Effector CD4-positive, alpha-beta T cell (primary cell): Measurements from ENCODE around the gene TRAPPC6A.

Experiments used
- DNase-seq: peaks from one replicate; pipeline ENCODE4 v3.0.0-alpha.2; 2020

TRAPPC6A gene

DNA sequence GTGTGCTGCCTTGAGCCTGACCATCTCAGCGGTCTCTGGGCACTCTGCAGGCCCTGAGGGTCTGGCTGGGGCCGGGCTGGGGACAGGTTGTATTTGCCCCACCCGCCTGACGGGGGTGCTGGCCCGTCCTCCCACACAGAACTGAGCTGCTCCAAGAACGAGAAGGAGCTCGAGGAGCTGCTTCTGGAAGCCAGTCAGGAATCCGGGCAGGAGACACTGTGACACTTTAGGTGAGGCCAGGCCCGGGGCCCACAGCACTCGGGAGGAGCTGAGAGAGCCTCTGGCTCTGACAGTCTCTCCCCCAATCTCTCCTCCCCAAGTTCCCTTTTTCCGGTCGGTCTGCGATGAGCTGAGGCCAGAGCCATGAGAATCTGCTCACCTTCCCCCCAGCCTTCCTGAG is 31.8 kb downstream of the TRAPPC6A start:
- DNase-seq, result no peak

- no peak for DNase-seq
Observed at GRCh38 chr19:45145270-45146189, 32.5 kb downstream of the TRAPPC6A start.

DNA sequence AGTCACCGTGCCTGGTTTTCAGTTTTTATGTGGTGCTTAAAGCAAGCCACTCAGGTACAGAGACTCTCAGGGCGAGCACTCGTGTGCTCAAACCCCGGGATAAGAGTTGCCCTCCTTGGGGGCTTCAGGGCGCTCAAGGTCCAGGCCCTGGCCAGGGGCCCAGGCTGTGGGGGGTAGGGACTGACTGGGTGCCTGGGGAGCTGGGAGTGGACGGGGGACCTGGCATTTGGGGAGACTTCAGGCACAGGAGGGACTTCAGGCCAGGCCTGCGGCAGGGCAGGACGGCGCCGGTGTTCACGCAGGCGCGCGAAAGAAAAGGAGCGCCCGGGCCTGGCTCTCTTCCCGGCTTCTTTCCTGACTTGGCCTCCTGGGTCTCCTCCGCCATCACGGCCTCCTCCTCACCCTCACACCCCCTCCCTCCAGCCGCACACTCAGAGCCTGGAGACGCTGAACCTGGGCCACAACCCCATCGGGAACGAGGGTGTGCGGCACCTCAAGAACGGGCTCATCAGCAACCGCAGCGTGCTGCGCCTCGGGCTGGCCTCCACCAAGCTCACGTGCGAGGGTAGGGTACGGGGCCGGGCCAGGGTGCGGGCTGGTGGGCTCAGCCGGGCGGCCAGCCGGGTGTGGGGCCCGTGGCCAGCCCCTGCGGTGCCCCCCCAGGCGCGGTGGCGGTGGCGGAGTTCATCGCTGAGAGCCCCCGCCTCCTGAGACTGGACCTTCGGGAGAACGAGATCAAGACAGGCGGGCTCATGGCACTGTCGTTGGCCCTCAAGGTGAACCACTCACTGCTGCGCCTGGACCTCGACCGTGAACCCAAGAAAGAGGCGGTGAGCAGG is 33.4 kb downstream of the TRAPPC6A start:
- no peak for DNase-seq

GRCh38 chr19:45142726-45143110 is 35.3 kb downstream of the TRAPPC6A start:
- DNase-seq, result no peak

DNA sequence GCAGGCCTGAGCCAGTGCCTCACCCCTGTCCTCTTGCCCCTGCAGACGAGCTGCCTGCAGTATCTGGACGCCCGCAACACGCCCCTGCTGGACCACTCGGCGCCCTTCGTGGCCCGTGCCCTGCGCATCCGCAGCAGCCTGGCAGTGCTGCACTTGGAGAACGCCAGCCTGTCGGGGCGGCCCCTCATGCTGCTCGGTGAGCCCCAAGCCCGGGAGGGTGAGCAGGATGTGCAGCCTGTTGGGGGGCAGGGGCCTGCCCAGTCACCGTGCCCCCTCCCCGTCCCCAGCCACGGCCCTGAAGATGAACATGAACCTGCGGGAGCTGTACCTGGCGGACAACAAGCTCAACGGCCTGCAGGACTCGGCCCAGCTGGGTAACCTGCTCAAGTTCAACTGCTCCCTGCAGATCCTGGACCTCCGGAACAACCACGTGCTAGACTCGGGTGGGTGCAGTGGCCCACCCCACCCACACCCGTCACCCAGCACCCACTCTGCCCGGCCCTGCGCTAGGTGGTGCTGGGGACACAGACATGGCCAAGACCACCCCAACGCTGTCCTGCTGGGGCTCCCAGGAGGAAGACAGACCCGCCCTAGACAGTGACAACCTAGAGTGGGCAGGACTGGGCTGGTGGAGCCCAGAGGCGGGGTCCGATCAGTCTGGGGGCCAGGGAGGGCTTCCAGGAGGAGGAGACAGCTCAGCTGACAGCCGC is 35.9 kb downstream of the TRAPPC6A start:
- no peak for DNase-seq

DNA sequence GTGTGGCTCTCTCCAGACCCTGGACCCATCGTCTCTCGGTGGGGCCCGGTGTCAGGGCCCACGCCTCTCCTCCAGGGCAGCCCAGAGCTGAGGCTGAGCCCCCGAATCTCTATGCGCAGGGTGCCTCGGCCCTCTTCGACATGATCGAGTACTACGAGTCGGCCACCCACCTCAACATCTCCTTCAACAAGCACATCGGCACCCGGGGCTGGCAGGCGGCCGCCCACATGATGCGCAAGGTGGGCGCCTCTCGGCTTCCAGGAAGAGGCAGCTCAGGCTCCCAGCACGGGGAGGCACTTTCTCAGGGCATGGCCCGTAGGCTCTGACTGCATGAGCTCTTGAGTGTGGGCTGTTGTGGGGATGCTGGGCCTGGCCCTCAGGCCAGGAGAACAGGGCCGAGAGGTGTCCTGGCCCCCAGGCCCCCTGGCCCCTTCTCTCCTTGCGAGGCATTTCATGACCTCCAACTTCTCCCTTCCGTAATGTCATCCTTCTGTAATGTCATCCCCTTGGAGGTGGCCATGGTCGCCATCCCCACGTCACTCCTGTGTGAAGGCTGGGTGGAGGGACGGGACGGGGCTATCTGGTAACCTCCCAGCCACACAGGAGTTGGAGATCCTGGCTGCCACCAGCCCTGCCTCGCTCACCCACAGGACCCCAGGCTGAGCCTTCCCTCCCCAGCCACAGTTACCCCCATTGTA is 36.7 kb downstream of the TRAPPC6A start:
- DNase-seq, result no peak

DNA sequence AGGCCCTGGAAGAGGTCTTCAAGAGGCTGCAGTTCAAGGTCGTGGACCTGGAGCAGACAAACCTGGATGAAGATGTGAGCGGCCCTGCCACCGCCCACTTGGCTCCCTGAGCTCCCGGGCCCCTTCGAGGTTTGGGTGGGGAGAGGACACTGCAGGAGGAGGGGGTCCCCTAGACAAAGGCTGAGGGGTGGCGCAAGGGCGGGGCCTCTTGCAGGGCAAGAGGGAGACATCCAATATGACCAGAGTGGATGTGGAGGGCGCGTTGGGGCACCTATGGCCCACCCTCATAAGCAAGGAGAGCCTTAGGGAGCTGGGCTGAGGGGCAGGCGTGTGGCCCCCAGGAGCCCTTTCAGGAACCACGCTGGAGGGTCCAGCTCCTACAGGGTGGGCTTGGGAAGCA is 37.5 kb downstream of the TRAPPC6A start:
- no peak for DNase-seq

DNA sequence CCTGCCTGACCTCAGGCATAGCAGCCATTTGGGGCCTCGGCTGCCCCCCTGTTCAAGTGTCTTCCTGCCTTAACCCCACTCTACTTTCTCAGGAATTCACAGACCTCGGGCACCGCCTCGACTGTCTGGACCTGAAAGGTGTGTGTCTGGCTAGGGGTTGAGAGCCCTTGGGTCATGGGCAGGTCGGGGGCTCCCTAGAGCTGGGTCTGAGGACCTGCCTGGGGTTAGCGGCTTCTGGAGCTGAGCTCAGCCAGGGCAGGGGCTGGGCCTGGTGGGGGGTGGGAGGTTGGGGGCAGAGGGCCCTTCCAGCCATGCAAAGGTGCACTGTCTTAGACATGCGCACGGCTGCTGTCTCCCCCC is 37.9 kb downstream of the TRAPPC6A start:
- no peak for DNase-seq

DNA sequence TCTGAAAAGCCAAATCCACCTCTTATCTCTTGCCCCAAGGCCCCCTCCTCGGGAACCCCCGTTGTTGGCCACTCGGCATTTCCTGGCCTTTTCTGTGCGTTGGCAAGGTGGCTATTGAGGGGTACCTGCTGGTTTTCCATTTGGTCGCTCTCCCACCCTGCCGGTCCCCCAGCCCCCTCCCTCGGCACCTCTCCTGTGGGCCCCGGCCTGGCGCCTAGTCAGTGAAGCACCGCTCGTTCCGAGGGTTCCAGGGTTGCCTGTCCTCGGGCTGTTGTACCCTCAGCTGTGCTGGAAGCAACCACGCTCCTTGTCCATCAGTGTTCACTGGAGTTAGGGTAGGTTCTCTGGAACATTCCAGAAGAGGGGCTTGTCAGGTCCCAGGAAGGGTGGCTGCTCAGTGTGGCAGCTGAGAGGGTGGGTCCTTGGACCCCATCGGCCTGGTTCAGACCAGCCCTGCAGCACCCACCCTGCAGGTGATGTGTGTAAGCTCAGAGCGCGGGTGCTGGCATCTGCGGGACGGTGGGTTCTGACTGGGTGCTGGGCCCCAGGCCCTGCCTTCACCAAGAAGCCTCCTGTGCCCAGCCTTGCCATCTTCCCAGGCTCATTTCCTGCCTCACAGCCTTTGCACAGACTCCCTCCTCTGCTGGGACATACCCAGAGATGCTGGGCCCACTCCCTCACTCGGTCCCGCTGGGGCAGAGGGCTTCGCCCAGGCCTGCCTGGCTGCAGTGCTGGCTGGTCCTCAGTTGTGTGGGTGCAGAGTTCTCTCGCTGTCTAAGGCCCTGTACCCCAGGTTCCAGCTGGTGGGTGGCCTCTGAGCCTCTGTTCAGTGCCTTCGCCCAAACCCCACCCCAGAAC is 38.5 kb downstream of the TRAPPC6A start:
- no peak for DNase-seq

DNA sequence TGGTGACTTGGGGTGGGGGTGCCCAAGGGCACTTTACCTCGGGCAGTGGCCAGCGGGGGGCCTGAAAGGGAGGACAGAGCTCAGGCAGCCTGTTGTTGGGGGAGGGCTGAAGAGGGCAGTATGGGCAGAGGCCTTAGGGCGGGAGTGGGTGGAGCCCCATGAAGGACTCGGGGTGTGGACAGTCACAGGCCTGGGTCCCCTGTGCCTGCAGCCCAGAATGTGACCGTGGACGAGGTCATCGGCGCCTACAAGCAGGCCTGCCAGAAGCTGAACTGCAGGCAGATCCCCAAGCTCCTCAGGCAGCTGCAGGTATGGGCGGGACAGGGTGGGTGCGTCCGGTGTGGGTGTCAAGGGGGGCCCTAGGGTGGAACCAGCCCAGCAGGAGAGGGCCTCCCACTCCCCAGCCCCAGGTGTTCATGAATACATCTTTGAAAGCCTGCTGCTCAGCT is 39.7 kb downstream of the TRAPPC6A start:
- DNase-seq, result no peak

DNA sequence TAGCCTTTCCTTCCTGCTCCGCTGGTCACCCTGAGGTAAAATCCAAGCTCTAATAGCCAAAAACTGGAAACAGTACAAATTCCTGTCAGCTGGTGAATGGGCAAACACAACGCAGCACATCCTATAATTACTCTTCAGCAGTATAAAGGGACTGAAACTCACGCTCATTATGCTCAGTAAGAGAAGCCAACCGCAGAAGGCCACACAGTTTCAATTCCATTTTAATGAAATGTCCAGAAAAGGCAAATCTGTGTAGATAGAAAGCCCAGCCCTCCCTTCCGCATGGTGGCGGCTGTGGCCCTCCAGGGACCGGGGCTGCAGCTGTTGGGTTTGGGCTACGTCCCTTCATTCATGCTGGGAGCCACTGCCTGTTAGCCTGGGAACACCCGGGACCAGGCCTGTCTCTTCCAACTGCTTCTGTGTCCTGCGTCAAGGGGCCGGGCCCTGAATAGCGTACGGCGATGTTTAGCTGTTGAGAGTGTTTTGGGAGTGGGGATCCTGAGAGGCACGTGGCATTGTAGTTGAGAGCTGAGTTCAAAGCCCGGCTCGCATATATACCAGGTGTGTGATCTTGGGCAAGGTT is 40.8 kb downstream of the TRAPPC6A start:
- no peak for DNase-seq

DNA sequence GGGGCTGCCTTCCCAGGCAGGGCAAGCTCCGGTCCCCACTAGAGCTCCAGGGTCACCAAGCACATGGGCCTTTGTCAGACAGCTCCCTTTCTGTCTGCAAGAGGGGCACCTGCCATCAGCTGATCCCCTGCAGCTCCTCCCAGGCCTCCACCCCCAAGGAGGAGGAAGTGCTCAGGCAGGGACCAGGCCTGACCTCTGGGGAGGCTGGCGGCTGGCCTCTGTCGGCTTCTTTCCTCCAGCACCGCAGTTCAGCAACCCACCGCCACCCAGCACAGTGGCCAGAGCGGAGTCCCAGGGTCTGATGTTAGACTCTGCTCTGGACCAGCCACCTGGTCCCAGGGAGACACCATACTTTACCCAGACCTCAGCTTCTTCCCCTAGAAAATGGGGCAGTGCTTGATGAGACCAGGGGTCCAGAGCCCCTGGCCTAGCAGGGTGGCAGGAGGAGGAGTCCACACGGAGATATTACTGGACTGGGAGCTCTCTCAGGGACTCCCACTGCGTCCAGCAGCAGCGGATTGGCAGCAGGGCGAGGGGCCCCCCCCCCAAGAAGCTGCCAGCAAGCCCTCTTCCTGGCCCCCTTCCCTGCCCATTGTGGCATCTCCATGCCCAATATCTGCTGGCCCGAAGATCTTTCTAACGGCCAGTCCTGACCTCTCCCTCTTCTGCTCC is 41.4 kb downstream of the TRAPPC6A start:
- DNase-seq, result no peak

- DNase-seq, result no peak
Observed at GRCh38 chr19:45135176-45135885, 42.7 kb downstream of the TRAPPC6A start.

GRCh38 chr19:45133661-45134060 is 44.4 kb downstream of the TRAPPC6A start:
- DNase-seq, result no peak

DNA sequence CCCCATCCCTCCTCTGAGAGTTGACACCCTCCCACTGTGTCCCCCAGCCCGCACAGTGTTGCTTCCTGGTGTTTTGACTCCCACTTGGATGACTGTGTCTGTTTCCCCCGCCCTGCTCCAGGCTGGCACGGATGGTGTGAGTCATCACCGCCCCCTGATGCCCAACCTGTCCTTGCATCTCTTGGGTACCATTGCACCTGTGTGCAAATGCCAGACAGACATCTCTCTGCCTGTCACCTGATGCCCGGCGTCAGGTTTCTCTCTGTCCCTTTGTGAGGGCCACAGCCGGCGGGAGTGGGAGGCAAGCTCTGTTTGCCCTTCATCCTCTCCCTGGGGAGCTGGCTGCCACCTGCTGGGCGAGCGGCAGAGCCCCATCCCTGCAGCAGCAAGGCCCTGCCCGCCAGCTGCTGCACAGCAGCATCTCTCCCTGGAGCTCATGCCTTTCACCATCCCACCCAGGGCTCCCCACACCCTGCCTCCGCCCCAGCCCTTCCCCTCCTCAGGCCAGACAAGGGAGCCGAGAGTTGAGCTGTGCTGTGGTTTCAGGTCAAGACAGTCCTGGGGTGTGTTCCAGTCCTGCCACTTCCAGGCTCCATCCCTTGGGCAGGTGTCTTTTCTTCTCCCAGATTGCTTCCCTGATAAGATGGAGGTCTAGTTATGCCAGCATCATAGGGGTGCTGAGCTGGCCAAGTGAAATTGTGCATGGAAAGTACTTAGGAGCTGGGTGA is 47.0 kb downstream of the TRAPPC6A start:
- DNase-seq, result no peak

DNA sequence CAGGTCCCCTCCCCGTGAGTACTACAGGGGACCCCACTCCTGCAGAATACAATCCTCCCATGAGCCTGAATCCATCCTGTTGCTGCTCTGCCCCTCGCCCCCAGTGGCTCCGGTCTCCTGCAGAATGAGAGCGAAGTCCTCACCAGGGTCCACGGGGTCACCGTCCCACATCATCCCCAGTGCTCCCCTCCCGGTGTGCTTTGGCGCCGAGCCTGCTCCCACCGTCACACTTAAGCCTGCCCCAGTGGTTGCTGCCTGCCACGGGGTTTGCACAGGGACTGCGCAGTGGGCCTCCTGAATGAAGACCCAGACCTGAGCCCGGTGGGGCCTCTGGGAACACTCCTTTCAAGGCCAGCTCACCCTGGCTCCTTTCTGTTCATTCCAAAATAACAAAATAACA is 47.8 kb downstream of the TRAPPC6A start:
- DNase-seq, result no peak

DNA sequence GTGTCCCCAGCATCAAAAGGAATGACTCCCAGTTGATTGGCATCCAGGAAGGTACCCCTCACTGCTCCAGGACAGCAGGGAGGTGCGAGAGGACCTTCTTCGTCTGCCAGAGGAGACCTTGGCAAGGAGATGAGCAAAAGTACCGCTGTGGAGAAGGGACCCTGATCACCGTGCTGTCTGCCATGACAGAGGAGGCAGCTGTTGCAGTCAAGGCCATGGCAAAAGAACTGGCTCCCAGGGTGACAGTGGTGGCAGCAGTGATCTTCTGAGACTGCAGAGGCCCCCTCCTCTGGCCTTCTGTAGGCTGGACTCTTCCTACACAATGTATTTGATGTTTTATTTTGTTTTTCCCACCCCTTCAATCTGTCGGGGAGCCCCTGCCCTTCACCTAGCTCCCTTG is 49.2 kb downstream of the TRAPPC6A start:
- no peak for DNase-seq

DNA sequence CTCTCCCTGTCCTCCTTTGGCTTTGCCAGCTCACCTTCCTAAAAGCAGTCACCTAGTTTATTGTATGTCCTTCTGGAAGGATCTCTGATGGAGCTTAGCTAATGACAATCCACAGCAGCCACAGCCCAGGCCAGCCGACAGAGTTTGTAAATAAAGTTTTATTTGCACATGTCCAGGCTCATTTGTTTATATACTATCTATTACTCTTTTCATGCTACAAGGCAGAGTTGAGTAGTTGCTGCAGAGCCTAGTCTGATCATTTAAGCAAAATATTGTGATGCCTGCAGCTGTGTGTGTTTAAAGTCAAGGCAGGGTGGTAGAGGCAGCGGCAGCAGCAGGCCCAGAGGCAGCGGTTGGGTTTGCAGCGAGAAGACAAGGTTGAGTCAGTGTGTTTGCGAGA is 49.9 kb downstream of the TRAPPC6A start:
- no peak for DNase-seq

GRCh38 chr19:45126654-45127053 is 51.4 kb downstream of the TRAPPC6A start:
- no peak for DNase-seq
